ENCODE results near the gene CNTNAP5. TPM values are rescaled to one million over a fixed set of nuclear protein-coding genes. Genes with fewer than 3 reads are reported as not detected.

Gene CNTNAP5
- total and polyA plus RNA-seq, 2 of the 4 experiments (the other 2 are of a cell fraction), result not detected

GRCh38 chr2:124301915-124302314 lies 276.8 kb downstream of the CNTNAP5 start:
- Histone ChIP-seq H3K18ac (ENCODE audit: low read depth, low read length) (no peak overlapping the region), H3K4me3 (ENCODE audit: insufficient read depth, low read depth, low read length) (no peak overlapping the region), H3K36me3 (ENCODE audit: control insufficient read depth, insufficient read depth, low read length) (no peaks in the 10 kb centered on the region), H3K9me1 (ENCODE audit: insufficient read depth, low read length) (no peaks in the 10 kb centered on the region), H3K4me1 (ENCODE audit: control insufficient read depth, insufficient read depth, low read length) (no peaks in the 10 kb centered on the region), H4K20me1 (ENCODE audit: insufficient read depth, low read length) (no peaks in the 10 kb centered on the region), H3K14ac (replicated peaks; ENCODE audit: low read depth, low read length) (no peak overlapping the region), H3K27ac (ENCODE audit: insufficient read depth, low read length) (no peak overlapping the region), H3K9ac (ENCODE audit: low read depth, low read length) (no peak overlapping the region), H2BK15ac (ENCODE audit: low read depth, low read length) (no peak overlapping the region), H3K23ac (ENCODE audit: low read depth, low read length) (no peak overlapping the region), H2BK5ac (ENCODE audit: low read depth, low read length, poor library complexity, severe bottlenecking) (no peak overlapping the region), H3K27me3 (ENCODE audit: control insufficient read depth, insufficient read depth, low read length) (no peaks in the 10 kb centered on the region), H2AFZ (replicated peaks; ENCODE audit: low read length, poor library complexity) (no peak overlapping the region), H2AK9ac (replicated peaks; ENCODE audit: low read depth, low read length, poor library complexity) (no peak overlapping the region), H4K5ac (ENCODE audit: low read depth, low read length) (no peak overlapping the region), H3K79me1 (ENCODE audit: low read depth in 1 of 2, low read length in 2 of 2) (no peaks in the 10 kb centered on the region), H3K4me2 (ENCODE audit: low read depth, low read length) (no peak overlapping the region), H2BK20ac (ENCODE audit: low read depth, low read length) (no peak overlapping the region), H2BK120ac (ENCODE audit: low read depth, low read length) (no peak overlapping the region), H3K4ac (ENCODE audit: low read depth, low read length) (no peak overlapping the region), H3K56ac (ENCODE audit: extremely low read depth, insufficient read depth, low read length) (no peak overlapping the region), H4K8ac (ENCODE audit: low read depth in 2 of 2, low read length in 2 of 2) (no peak overlapping the region), H4K91ac (ENCODE audit: insufficient read depth, low read depth, low read length) (no peak overlapping the region), H2AK5ac (ENCODE audit: low read depth, low read length) (no peak overlapping the region), H3K9me3 (ENCODE audit: control insufficient read depth, insufficient read depth, low read length) (peaks cover 10% of the 10 kb centered on the region)
- no TSS peak for BruUV-seq (replicated peaks)
- in situ Hi-C loops (cut with MboI; ENCODE audit: low sequenced_read_pairs) (no loop called here), intact Hi-C loops (cut with micrococcal nuclease) (no loop called here), dilution Hi-C loops (cut with HindIII; ENCODE audit: low sequenced_read_pairs, unreplicated experiment) (no loop called here)
- no peak for ATAC-seq (ENCODE audit: low read depth)
- no peak for TF ChIP-seq RCOR1 (IDR thresholded peaks at IDR 0.05; ENCODE audit: insufficient replicate concordance, low read length)
- POLR2A ChIA-PET (ENCODE audit: unreplicated experiment), result no interaction called here
- CTCF ChIA-PET, result no interaction called here
- DNase-seq, result no peak

All from IMR-90 (cell line).